T-helper 2 cell treated with Interferon-gamma antibody and Interleukin-4, amounts not matched to agents 5 μg/mL and 100 μg/mL, for 36 hours (primary cell): ENCODE measurements around the gene VAV3.

ENCODE experiments used
- DNase-seq: peaks from one replicate; pipeline ENCODE4 v3.0.0; 2021; ENCODE audit warnings: low spot score
- H3K27ac Mint-ChIP-seq: one replicate; pipeline ENCODE4 v1.8.0; 2021; ENCODE audit warnings: mild to moderate bottlenecking, mixed read lengths
- H3K27me3 Mint-ChIP-seq: one replicate; pipeline ENCODE4 v1.8.0; 2021; ENCODE audit warnings: low read depth, mixed read lengths
- H3K36me3 Mint-ChIP-seq: one replicate; pipeline ENCODE4 v1.8.0; 2021; ENCODE audit warnings: low read depth, mixed read lengths
- H3K4me1 Mint-ChIP-seq: one replicate; pipeline ENCODE4 v1.8.0; 2021; ENCODE audit warnings: low read depth, mixed read lengths
- H3K4me3 Mint-ChIP-seq: one replicate; pipeline ENCODE4 v1.8.0; 2022; ENCODE audit warnings: mild to moderate bottlenecking, moderate library complexity, mixed read lengths
- H3K9me3 Mint-ChIP-seq: one replicate; pipeline ENCODE4 v1.8.0; 2021; ENCODE audit warnings: mixed read lengths

Gene VAV3

DNA sequence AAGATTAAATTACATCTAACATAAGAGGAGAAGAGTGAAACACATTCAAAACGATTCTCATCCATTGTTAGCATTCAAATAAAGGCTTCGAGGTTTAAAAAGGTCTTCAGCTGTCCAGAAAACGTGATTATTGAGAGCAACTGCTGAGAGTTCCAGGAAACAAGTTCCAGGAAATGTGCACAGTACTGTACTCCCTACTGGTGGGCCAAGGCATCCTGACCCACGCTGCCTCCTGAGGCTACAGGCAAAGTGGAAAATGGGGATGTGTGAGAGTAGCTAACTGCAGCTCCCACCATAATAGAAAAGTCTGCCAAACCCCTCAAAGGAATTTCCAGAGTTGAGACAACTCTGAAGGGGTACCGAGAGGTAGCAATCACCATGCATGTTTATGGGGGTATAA is 2.0 kb downstream of the VAV3 start:
- Mint-ChIP-seq H3K27me3 (peaks cover 3% of the 10 kb centered on the region), H3K9me3 (no peaks in the 10 kb centered on the region), H3K36me3 (no peaks in the 10 kb centered on the region), H3K4me3 (peak overlapping the region; percentile 44), H3K27ac (no peak overlapping the region), H3K4me1 (peaks cover 23% of the 10 kb centered on the region)
- DNase-seq = no peak

DNA sequence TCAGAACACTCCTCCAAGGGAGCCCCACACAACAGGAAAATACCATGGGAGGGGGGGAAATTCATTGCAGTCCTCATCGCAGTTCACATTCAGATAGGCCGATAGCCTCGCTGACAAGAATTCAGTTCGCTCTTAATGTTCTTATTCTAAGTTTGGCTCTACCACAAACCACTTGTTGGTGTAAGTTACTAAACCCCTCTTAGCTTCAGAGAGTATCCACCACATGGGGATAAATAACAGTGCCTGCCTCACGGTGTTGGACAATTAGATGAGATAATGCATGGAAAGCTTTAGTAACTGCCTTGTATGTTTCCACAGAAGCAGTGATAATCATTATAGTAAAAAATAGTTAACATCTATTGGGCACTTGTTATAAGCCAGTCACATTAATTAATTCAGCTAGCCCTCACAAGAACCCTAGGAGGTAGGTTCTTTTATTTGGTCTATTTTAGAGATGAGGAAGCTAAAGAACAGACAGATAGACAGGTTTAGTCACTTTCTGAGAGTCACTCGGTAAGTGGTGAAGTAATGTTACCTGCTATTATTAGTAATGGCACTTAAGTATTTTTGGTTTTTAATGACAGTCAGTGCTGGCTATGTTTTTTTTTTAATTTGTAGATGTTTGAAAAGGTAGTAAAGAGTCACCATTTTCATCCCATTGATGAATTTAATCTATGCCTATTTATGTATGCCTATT is 10.1 kb downstream of the VAV3 start:
- Mint-ChIP-seq H3K4me3 (no peak overlapping the region), H3K36me3 (no peaks in the 10 kb centered on the region), H3K27ac (no peak overlapping the region), H3K4me1 (peaks cover 16% of the 10 kb centered on the region), H3K27me3 (no peaks in the 10 kb centered on the region), H3K9me3 (no peaks in the 10 kb centered on the region)
- no peak for DNase-seq

DNA sequence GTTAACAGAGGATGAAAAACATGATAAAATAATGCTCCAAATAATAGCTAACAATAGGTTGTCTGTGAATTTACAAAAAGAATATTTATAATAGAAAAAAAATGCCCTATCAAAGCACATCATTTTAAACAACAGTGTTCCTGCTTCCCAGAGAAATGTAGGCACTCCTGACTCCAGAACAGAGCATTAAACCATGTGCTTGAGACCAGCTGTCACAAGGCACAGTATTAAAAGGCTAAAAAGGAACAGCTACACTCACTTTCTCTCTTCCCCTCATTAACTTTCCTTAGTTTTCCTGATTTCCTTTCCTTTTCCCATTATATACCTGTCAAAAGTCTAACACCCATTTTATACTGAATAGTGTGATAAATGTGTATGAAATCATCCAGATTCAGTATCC is 10.9 kb downstream of the VAV3 start:
- no peaks in the 10 kb centered on the region for H3K27me3 Mint-ChIP-seq

DNA sequence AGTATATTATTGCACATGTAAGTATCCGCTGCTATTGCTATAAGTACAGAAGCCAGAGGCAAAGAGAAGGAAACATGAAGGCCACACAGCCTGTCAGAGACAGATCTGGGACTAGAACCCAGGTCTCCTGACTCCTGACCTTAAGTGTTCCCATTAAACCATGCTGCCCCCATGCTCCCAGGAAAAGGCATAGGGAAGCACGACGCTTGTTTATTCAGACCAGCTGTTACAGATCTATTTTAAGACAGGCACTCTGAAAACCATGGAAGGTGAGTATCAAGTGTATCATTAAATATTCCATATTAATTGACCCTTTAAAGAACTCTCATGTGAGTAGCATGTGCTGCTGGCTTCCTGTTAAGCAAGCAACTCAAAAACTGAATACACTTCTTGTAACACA is 11.4 kb downstream of the VAV3 start:
- Mint-ChIP-seq H3K4me3 (no peak overlapping the region), H3K27ac (no peak overlapping the region), H3K36me3 (no peaks in the 10 kb centered on the region), H3K4me1 (peaks cover 21% of the 10 kb centered on the region), H3K9me3 (no peaks in the 10 kb centered on the region), H3K27me3 (no peaks in the 10 kb centered on the region)
- no peak for DNase-seq

More for the DNA sequence above, 10.9 kb downstream of the VAV3 start:
- Mint-ChIP-seq H3K27ac (no peak overlapping the region), H3K4me3 (no peak overlapping the region), H3K9me3 (no peaks in the 10 kb centered on the region), H3K4me1 (peaks cover 21% of the 10 kb centered on the region), H3K36me3 (no peaks in the 10 kb centered on the region)
- DNase-seq = no peak

DNA sequence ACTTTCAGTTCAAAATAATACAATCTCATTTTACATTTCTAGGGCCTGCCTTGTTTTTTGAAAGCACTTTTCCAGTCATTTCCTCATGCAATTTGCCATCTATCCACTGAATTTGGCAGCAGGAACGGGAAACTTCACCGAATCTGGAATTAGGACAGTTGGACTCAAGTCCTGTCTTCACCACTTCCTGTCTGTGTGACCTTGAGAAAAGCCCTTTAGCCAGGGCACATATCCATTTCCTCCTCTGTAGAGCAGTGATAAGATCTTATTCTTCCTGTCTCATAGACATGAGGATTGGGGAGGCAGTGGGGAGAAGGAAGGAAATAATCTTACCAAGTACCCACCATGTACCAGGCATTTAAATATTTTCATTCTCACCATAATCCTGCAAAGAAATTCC is 12.0 kb downstream of the VAV3 start:
- DNase-seq = no peak
- Mint-ChIP-seq H3K27ac (no peak overlapping the region), H3K4me1 (peaks cover 21% of the 10 kb centered on the region)

DNA sequence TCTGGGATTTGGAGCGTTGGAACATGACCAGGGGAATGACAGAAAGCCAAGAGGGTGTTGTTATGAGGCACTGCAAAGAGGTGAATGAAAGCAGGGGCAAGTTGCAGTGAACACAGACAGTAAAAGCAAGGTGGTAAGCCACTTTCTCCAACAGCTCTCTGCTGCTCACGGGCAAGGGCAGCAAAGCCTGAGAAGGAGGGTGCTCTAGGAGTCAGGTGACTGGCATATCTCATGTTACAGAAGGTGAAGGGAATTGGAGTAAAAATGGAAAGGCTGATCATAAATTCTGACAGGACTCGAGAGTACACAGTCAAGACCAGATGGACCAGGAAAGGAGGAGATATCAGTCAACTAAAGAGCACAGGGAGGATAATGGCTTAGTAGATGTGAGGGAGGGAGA is 14.5 kb downstream of the VAV3 start:
- peaks cover 21% of the 10 kb centered on the region for H3K4me1 Mint-ChIP-seq
- no peaks in the 10 kb centered on the region for H3K9me3 Mint-ChIP-seq
- no peak for DNase-seq
- H3K4me3 Mint-ChIP-seq = no peak overlapping the region
- H3K27ac Mint-ChIP-seq = no peak overlapping the region
- H3K36me3 Mint-ChIP-seq = no peaks in the 10 kb centered on the region
- H3K27me3 Mint-ChIP-seq = peaks cover 4% of the 10 kb centered on the region

More for the DNA sequence above, 12.0 kb downstream of the VAV3 start:
- H3K9me3 Mint-ChIP-seq = no peaks in the 10 kb centered on the region
- H3K27me3 Mint-ChIP-seq = no peaks in the 10 kb centered on the region
- H3K36me3 Mint-ChIP-seq = no peaks in the 10 kb centered on the region
- H3K4me3 Mint-ChIP-seq = no peak overlapping the region

DNA sequence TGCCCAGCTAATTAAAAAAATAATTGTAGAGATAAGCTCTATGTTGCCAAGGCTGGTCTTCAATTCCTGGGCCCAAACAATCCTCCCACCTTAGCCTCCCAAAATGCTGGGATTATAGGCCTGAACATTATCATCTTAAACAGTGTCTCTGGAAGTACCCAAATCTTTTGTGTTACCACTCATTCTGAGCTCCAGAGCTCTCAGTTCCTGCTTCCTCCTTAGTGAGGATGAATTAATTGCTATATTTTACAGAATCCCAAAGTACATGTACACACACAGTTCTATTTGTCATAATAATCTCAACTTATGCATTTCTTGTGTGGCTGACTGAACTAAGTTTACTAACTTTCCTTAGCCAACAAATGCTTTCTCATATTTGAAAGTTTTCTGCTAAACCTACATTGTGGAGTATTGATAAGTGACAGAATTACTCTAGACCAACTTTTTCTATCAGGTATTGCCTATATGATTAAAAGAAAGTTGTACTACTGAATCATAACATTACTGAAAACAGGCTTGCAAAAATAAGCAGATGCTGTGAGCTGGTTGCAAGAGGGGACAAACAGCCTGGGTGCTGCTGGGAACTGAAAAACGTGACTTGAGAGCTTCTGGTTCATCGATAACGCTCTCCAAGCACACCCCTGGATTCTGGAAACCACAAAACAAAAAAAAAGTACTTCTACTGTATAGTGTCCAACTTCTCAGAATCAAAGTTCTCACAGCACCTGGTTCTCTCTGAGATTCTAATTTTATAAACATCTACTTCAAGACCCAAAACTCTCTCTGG is 15.3 kb downstream of the VAV3 start:
- H3K27me3 Mint-ChIP-seq = peaks cover 4% of the 10 kb centered on the region
- H3K4me3 Mint-ChIP-seq = no peak overlapping the region
- no peaks in the 10 kb centered on the region for H3K36me3 Mint-ChIP-seq
- H3K9me3 Mint-ChIP-seq = no peaks in the 10 kb centered on the region
- H3K27ac Mint-ChIP-seq = no peak overlapping the region
- no peak for DNase-seq
- peaks cover 21% of the 10 kb centered on the region for H3K4me1 Mint-ChIP-seq

DNA sequence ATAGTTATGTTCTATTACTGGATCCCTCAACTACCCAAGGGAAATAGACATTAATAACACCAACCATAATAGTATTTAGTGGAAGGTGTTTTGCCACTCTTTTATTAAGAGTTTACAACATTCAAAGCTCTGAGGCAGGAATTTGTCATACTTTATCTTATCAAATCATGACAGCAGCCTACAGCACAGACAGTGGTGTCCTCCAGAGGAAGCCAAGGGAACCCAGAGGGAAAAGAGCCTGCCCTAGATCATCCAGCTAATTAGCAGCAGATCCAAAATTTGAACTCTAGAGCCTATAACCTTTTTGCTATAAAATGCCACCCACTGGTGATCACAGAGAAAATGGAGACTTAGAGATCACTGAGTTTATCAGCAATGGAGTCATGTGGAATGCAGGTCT is 18.2 kb downstream of the VAV3 start:
- peaks cover 27% of the 10 kb centered on the region for H3K4me1 Mint-ChIP-seq

DNA sequence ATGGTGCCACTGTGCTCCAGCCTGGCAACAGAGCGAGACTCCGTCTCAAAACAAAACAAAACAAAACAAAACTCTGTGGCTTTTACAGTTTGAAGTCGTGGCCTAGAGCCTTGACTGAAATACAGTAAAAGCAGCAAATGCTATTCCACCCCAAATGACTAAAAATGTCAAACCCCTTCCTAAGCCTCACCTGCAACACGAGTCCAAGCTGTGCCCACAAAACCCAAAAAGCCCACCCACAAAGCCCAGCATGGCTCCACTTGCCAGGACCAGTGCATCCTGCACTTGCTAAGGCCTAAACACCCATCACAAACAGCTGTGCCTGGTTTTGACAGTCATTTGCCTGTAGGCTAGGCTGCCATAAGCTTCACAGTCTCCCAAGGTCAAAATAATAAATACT is 21.3 kb downstream of the VAV3 start:
- H3K27ac Mint-ChIP-seq = no peak overlapping the region
- DNase-seq = no peak
- H3K27me3 Mint-ChIP-seq = peaks cover 4% of the 10 kb centered on the region
- H3K4me1 Mint-ChIP-seq = peaks cover 20% of the 10 kb centered on the region
- no peak overlapping the region for H3K4me3 Mint-ChIP-seq
- H3K9me3 Mint-ChIP-seq = no peaks in the 10 kb centered on the region
- H3K36me3 Mint-ChIP-seq = peaks cover 2% of the 10 kb centered on the region

More for the DNA sequence above, 18.2 kb downstream of the VAV3 start:
- DNase-seq = no peak
- H3K27ac Mint-ChIP-seq = no peak overlapping the region
- no peak overlapping the region for H3K4me3 Mint-ChIP-seq
- H3K9me3 Mint-ChIP-seq = no peaks in the 10 kb centered on the region
- H3K36me3 Mint-ChIP-seq = peaks cover 2% of the 10 kb centered on the region
- H3K27me3 Mint-ChIP-seq = peaks cover 4% of the 10 kb centered on the region

DNA sequence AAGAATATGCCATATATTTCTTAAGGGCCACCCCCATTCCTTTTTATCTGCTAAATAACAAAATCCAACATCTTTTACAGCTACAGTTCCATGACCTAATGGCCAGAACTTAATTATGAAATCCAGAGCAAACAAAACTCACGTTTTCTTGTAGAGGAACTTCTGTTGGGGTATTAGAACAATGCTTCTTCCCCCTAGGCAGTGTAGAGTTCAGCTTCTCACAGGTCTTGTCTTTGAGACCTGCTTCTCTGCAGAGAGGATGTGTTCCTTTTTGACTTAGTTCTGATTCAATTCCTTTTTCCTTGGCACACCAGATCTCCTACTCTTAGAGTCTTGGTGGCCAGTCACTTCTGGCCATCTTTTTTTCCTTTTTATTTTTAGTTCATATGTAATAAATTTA is 22.2 kb downstream of the VAV3 start:
- Mint-ChIP-seq H3K36me3 (peaks cover 2% of the 10 kb centered on the region), H3K4me1 (peaks cover 20% of the 10 kb centered on the region), H3K9me3 (no peaks in the 10 kb centered on the region), H3K27me3 (peaks cover 8% of the 10 kb centered on the region), H3K27ac (no peak overlapping the region), H3K4me3 (no peak overlapping the region)
- DNase-seq = no peak

DNA sequence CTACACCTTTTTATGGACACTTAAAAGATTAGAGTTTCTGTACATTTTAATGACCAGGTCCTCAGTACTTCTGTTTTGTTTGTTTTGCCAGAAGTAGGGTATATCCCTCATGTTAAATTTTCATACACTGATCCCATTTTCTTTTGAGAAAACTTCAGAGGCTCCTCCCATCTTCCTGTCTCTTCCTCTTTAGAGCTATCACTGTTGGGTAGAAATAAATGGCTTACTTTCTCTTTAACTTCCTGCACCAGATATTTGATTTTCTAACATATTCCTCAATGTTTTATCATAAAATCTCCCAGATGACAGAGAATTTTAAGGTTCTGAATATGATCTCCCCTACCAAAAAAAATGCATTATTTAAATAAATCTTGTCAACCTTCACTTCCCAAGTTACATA is 23.4 kb downstream of the VAV3 start:
- peaks cover 29% of the 10 kb centered on the region for H3K4me1 Mint-ChIP-seq
- H3K27ac Mint-ChIP-seq = no peak overlapping the region
- peaks cover 2% of the 10 kb centered on the region for H3K36me3 Mint-ChIP-seq
- H3K4me3 Mint-ChIP-seq = no peak overlapping the region
- H3K9me3 Mint-ChIP-seq = no peaks in the 10 kb centered on the region
- H3K27me3 Mint-ChIP-seq = peaks cover 6% of the 10 kb centered on the region
- DNase-seq = no peak

DNA sequence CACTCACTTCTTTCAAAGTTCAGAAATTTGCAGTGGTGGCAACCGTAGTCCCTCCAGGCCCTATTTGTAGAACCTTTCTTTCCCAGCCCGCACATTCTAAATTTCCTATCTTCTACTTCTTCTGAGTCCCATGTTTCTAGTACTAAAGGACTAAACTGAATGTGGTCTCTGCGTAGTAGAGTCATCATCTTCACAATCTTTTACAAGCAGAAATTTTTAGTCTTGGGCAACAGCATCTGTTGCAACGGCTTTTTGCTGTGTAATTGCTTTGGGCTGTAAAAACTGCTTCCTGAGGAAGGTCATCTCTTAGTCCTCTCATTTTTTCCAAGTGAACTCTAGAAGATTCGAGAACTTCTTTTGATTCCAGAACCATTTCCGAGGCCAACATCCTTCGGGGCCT is 23.9 kb downstream of the VAV3 start:
- Mint-ChIP-seq H3K27ac (no peak overlapping the region), H3K4me3 (no peak overlapping the region), H3K4me1 (peaks cover 30% of the 10 kb centered on the region), H3K36me3 (peaks cover 2% of the 10 kb centered on the region), H3K9me3 (no peaks in the 10 kb centered on the region), H3K27me3 (peaks cover 4% of the 10 kb centered on the region)
- no peak for DNase-seq

DNA sequence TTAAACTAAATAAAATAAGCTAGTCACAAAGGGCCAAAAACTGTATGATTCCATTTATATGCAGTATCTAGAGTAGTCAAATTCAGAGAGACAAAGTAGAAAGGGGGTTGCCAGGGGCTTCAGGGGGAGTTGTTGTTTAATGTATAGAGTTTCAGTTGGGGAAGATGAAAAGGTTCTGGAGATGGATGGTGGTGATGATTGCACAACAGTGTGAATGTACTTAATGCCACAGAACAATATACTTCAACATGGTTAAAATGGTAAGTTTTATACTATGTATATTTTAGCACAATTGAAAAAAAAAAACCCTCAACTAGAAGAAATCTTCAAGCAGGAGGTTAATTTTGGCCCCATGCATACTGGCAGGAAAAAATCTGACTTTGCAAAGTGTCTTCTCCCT is 24.3 kb downstream of the VAV3 start:
- H3K4me1 Mint-ChIP-seq = peaks cover 33% of the 10 kb centered on the region

DNA sequence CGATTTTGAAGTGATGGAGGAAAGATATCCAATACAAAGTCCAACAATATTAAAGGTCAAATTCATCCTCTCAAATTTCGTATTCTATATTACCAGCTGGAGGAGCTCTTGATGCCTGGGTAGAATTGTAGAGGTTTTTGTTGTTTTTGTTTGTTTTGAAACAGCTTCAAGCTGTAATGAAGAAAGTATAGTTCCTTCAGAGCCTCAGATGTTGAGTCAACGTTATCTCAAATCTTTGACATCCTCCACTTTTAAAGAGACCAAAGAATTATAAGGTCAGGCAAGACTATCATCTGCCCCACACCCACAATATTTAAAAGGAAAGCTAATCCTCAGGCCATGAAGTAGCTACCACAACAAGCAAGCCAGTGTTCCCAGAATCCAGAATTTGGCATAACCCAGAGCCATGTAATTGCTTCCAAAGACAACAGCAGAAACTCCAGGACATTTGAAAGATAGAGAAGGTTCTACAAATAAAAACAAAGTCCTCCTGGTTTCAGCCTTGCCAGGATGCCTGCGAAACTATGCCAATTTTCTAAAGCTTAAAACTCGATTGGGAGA is 24.9 kb downstream of the VAV3 start:
- H3K4me3 Mint-ChIP-seq = no peak overlapping the region
- no peak overlapping the region for H3K27ac Mint-ChIP-seq
- DNase-seq = no peak
- H3K4me1 Mint-ChIP-seq = peaks cover 39% of the 10 kb centered on the region
- peaks cover 2% of the 10 kb centered on the region for H3K36me3 Mint-ChIP-seq
- no peaks in the 10 kb centered on the region for H3K9me3 Mint-ChIP-seq
- H3K27me3 Mint-ChIP-seq = peaks cover 4% of the 10 kb centered on the region

More for the DNA sequence above, 24.3 kb downstream of the VAV3 start:
- Mint-ChIP-seq H3K9me3 (no peaks in the 10 kb centered on the region), H3K27ac (no peak overlapping the region), H3K36me3 (peaks cover 2% of the 10 kb centered on the region), H3K27me3 (peaks cover 4% of the 10 kb centered on the region), H3K4me3 (no peak overlapping the region)
- DNase-seq = no peak
